Panc1 (cell line): Measurements from ENCODE around the gene METTL6. TPM values are rescaled to one million over a fixed set of nuclear protein-coding genes. Genes with fewer than 3 reads are reported as not detected.
A peak's percentile ranks its signal among the peaks of the same experiment; 100 is the strongest.

Experiments used
- ATAC-seq: fragments of 200-7000 bp; cut with Tn5 transposase; 2 replicates; pipeline ENCODE4 v1.9.1; 2020; ENCODE audit warnings: mild to moderate bottlenecking, moderate library complexity
- BruUV-seq: library from RNA; stranded (reverse); fragments of 400-500 nt; replicated peaks from 2 replicates; lab custom pipeline; 2021; lab: Mats Ljungman, UMichigan
- CTCF ChIA-PET: fragments of 300-600 bp; sonication (Branson Sonifier 250); formaldehyde crosslinking; loops from one replicate; lab custom pipeline; 2022; ENCODE audit warnings: antibody characterized with exemption; lab: Charles Lee
- POLR2A ChIA-PET: fragments of 300-600 bp; sonication (Branson Sonifier 250); formaldehyde crosslinking; loops from one replicate; lab custom pipeline; 2022; ENCODE audit warnings: antibody characterized with exemption; lab: Charles Lee
- DNase-seq: peaks from one replicate; pipeline ENCODE4 v3.0.0-alpha.2; 2010; ENCODE audit warnings: low read depth, low spot score
- H3K27ac ChIP-seq: 2 replicates; pipeline ENCODE4 v1.5.1; 2011; ENCODE audit warnings: mild to moderate bottlenecking, low read length, inconsistent platforms
- H3K27me3 ChIP-seq: fragments of 200-500 bp; sonication (Bioruptor generic); 2 replicates; pipeline ENCODE4 v1.6.0; 2014; ENCODE audit warnings: low read length, inconsistent platforms; ENCODE audit not compliant: control insufficient read depth, insufficient read depth
- H3K36me3 ChIP-seq: fragments of 200-500 bp; sonication (Bioruptor generic); 2 replicates; pipeline ENCODE4 v1.5.1; 2014; ENCODE audit warnings: inconsistent platforms, mild to moderate bottlenecking, low read length, moderate library complexity; ENCODE audit not compliant: control insufficient read depth, insufficient read depth
- H3K4me1 ChIP-seq: 2 replicates; pipeline ENCODE4 v1.5.1; 2011; ENCODE audit warnings: inconsistent platforms, mild to moderate bottlenecking, low read length, moderate library complexity; ENCODE audit not compliant: control insufficient read depth, insufficient read depth
- H3K4me3 ChIP-seq, 2 experiments: 2 replicates each; pipeline ENCODE4 v1.5.1; 2011 to 2012; ENCODE audit warnings: low read depth in 2 of 2, low read length in 2 of 2, mild to moderate bottlenecking in 2 of 2, inconsistent platforms in 1 of 2, moderate library complexity in 1 of 2
- H3K9me3 ChIP-seq: fragments of 200-500 bp; sonication (Bioruptor generic); 2 replicates; pipeline ENCODE4 v1.5.1; 2014; ENCODE audit warnings: low read depth, mild to moderate bottlenecking, inconsistent platforms, low read length, moderate library complexity; ENCODE audit not compliant: control insufficient read depth, insufficient read depth
- CTCF ChIP-seq: fragments of 450-650 bp; IDR thresholded peaks from 2 replicates; pipeline ENCODE4 v1.5.1; 2017; ENCODE audit warnings: mild to moderate bottlenecking
- POLR2AphosphoS5 ChIP-seq: IDR thresholded peaks from 2 replicates; pipeline ENCODE4 v1.6.1; 2012; ENCODE audit warnings: mild to moderate bottlenecking, low read depth, low read length, moderate library complexity
- REST ChIP-seq, 2 experiments: IDR thresholded peaks; 2 replicates each; pipeline ENCODE4 v1.6.1; 2011 to 2012; ENCODE audit warnings: low read depth in 2 of 2, control low read depth in 1 of 2, low read length in 1 of 2, mild to moderate bottlenecking in 1 of 2, moderate library complexity in 1 of 2; ENCODE audit not compliant: insufficient read depth in 1 of 2
- SIN3A ChIP-seq: IDR thresholded peaks from 2 replicates; pipeline ENCODE4 v1.6.1; 2012; ENCODE audit warnings: low read depth, mild to moderate bottlenecking, low read length, moderate library complexity, borderline replicate concordance; ENCODE audit not compliant: insufficient read depth
- TCF7L2 ChIP-seq: IDR thresholded peaks from 2 replicates; pipeline ENCODE4 v1.6.1; 2011; ENCODE audit warnings: mild to moderate bottlenecking, low read depth, low read length, inconsistent platforms
- in situ Hi-C: cut with HindIII; loops from 2 replicates; pipeline ENCODE4 v1.10.0; 2016; ENCODE audit warnings: low sequenced_read_pairs, low pct_unique_long_range_greater_than_20kb
- intact Hi-C: fragments of 100-400 bp; cut with micrococcal nuclease; formaldehyde crosslinking; loops from one replicate; pipeline ENCODE4 v1.10.0; 2022; ENCODE audit not compliant: unreplicated experiment
- total RNA-seq: library from RNA; stranded (reverse); gene quantifications from one replicate; pipeline ENCODE4 v1.2.1, GENCODE V29; 2021; ENCODE audit not compliant: unreplicated experiment

Gene METTL6
- total RNA-seq, 1 experiment from 2014 or later, result 16.5 TPM

GRCh38 chr3:15405448-15406050 is 21.8 kb downstream of the METTL6 start:
- CTCF ChIA-PET, result interaction anchor here (1.0 to 1.7 kb wide), 2 partner anchors 137 to 140 kb away, joined by 3 to 12 read pairs; no protein-coding TSS in a partner anchor
- no peaks in the 10 kb centered on the region for H3K4me1 ChIP-seq
- H3K4me3 ChIP-seq, result no peak overlapping the region
- no peak overlapping the region for H3K27ac ChIP-seq
- intact Hi-C loops, result loop anchor here (2.0 to 10.0 kb wide), 3 partner anchors 137 to 301 kb away; partner anchors contain the start of gene CAPN7
- in situ Hi-C loops, result no loop called here
- no peaks in the 10 kb centered on the region for H3K9me3 ChIP-seq
- DNase-seq (no peak), ATAC-seq (peak; percentile 78; the same call in 1 of the 2 replicates)
- no peaks in the 10 kb centered on the region for H3K36me3 ChIP-seq
- TF ChIP-seq POLR2AphosphoS5 (no peak), TCF7L2 (no peak), REST (IDR thresholded peaks at IDR 0.05; ENCODE audit: insufficient read depth in 1 of 2, low read depth in 2 of 2, low read length in 1 of 2) (no peak), CTCF (peak; percentile 59; the same call in 1 of the 2 replicates)
- H3K27me3 ChIP-seq, result no peaks in the 10 kb centered on the region
- POLR2A ChIA-PET, result no interaction called here
- no TSS peak for BruUV-seq

GRCh38 chr3:15404767-15405166 is 22.6 kb downstream of the METTL6 start:
- in situ Hi-C loops, result no loop called here

More at GRCh38 chr3:15404767-15405166, 22.6 kb downstream of the METTL6 start:
- Histone ChIP-seq H3K4me3 (no peak overlapping the region), H3K9me3 (no peaks in the 10 kb centered on the region), H3K27ac (no peak overlapping the region), H3K27me3 (no peaks in the 10 kb centered on the region), H3K36me3 (no peaks in the 10 kb centered on the region), H3K4me1 (no peaks in the 10 kb centered on the region)
- TF ChIP-seq TCF7L2 (no peak), CTCF (no peak), REST (IDR thresholded peaks at IDR 0.05; ENCODE audit: insufficient read depth in 1 of 2, low read depth in 2 of 2, low read length in 1 of 2) (no peak), POLR2AphosphoS5 (no peak), SIN3A (no peak)
- ChIA-PET CTCF (interaction anchor here (1.0 to 1.7 kb wide), 2 partner anchors 137 to 139 kb away, joined by 3 to 12 read pairs; no protein-coding TSS in a partner anchor), POLR2A (no interaction called here)
- intact Hi-C loops, result loop anchor here (2.0 to 10.0 kb wide), 3 partner anchors 136 to 300 kb away; partner anchors contain the start of gene CAPN7
- ATAC-seq, result no peak
- no peak for DNase-seq
- no TSS peak for BruUV-seq
